Common myeloid progenitor, CD34-positive (primary cell): ENCODE measurements around the gene BLTP3B.

Source experiments
- CTCF ChIA-PET: fragments of 350-600 bp; sonication (Branson Sonifier 250); formaldehyde crosslinking; loops from one replicate; lab custom pipeline; 2021; ENCODE audit warnings: antibody characterized with exemption; lab: Charles Lee
- POLR2A ChIA-PET: fragments of 350-600 bp; sonication (Branson Sonifier 250); formaldehyde crosslinking; loops from one replicate; lab custom pipeline; 2021; ENCODE audit warnings: antibody characterized with exemption; lab: Charles Lee
- DNase-seq, 3 donors: peaks; one replicate each; pipeline versions ENCODE4 v3.0.0 to v3.0.0-alpha.2; 2013
- H3K27ac ChIP-seq, 2 experiments: 1 replicate in 1 of 2; 2 replicates in 1 of 2; pipeline ENCODE4 v1.7.0; 2013; ENCODE audit warnings: inconsistent platforms in 2 of 2, low read length in 2 of 2, mild to moderate bottlenecking in 2 of 2, low read depth in 1 of 2, moderate library complexity in 1 of 2; ENCODE audit not compliant: severe bottlenecking in 2 of 2, insufficient read depth in 1 of 2, poor library complexity in 1 of 2
- H3K27me3 ChIP-seq, 5 experiments: replicated peaks in 2 of 5; 1 replicate in 3 of 5; 2 replicates in 2 of 5; pipeline versions ENCODE4 v1.6.1 to v1.7.0; 2013; ENCODE audit warnings: low read length in 4 of 5, mild to moderate bottlenecking in 2 of 5, moderate library complexity in 2 of 5, inconsistent platforms in 1 of 5; ENCODE audit not compliant: insufficient read depth in 5 of 5, control insufficient read depth in 4 of 5
- H3K36me3 ChIP-seq, 4 experiments: 1 replicate in 2 of 4; 2 replicates in 2 of 4; pipeline versions ENCODE4 v1.6.1 to v1.7.0; 2013; ENCODE audit warnings: low read length in 3 of 4, control low read depth in 1 of 4, mild to moderate bottlenecking in 1 of 4; ENCODE audit not compliant: control insufficient read depth in 4 of 4, insufficient read depth in 4 of 4
- H3K4me1 ChIP-seq, 4 experiments: 1 replicate in 3 of 4; 2 replicates in 1 of 4; pipeline versions ENCODE4 v1.6.1 to v1.7.1; 2013; ENCODE audit warnings: low read length in 3 of 4, mild to moderate bottlenecking in 3 of 4, control low read depth in 1 of 4, inconsistent platforms in 1 of 4, moderate library complexity in 1 of 4; ENCODE audit not compliant: control insufficient read depth in 4 of 4, insufficient read depth in 4 of 4; ENCODE audit errors: control extremely low read depth in 1 of 4
- H3K4me3 ChIP-seq, 7 experiments: 1 replicate in 4 of 7; 2 replicates in 3 of 7; pipeline versions ENCODE4 v1.5.1 to v1.7.0; 2013; ENCODE audit warnings: mild to moderate bottlenecking in 7 of 7, low read length in 6 of 7, moderate library complexity in 6 of 7, inconsistent platforms in 2 of 7, low read depth in 2 of 7, control low read depth in 1 of 7; ENCODE audit not compliant: insufficient read depth in 4 of 7, control insufficient read depth in 1 of 7; ENCODE audit errors: extremely low read depth in 1 of 7
- H3K9me3 ChIP-seq, 5 experiments: 1 replicate in 4 of 5; 2 replicates in 1 of 5; pipeline versions ENCODE4 v1.6.1 to v1.7.1; 2013; ENCODE audit warnings: low read length in 4 of 5, mild to moderate bottlenecking in 2 of 5, inconsistent platforms in 1 of 5, low read depth in 1 of 5, moderate library complexity in 1 of 5; ENCODE audit not compliant: control insufficient read depth in 4 of 5, insufficient read depth in 2 of 5; ENCODE audit errors: control extremely low read depth in 1 of 5
- WGBS: methylation state at CpG from one replicate; pipeline ENCODE4 v1.1.5; 2013; ENCODE audit not compliant: insufficient coverage; 5-methylcytosine and 5-hydroxymethylcytosine counted together

BLTP3B gene

DNA sequence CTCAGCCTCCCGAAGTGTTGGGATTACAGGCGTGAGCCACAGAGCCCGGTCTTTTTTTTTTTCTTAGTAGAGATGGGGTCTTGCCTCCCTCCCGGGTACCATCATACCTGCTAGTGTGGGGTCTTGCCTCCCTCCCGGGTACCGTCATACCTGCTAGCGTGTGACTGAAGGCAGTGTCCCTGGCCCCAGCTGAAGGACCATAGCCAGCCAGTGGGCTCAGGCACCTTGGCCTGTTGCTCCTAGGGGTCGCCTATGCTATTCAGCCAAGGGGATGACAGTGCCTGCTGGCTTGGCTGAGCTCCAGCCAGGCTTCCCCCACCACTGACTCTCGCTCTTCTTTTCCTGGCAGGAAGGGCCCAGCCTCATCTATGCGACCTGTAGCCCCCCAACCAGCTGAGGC, 10.5 kb upstream of the BLTP3B start:
- ChIA-PET CTCF (interaction anchor here (0.8 to 5.0 kb wide), 5 partner anchors 8 to 30 kb away, joined by 3 to 33 read pairs (median 4); no protein-coding TSS in a partner anchor), POLR2A (no interaction called here)
- Histone ChIP-seq H3K36me3 (no peaks in the 10 kb centered on the region), H3K27me3 (no peaks in the 10 kb centered on the region), H3K27ac (no peak overlapping the region), H3K4me1 (peaks cover 0 to 2% (median 0%) of the 10 kb centered on the region in 4 experiments), H3K4me3 (no peak overlapping the region), H3K9me3 (no peaks in the 10 kb centered on the region)
- 94% methylated on average over 6 of the region's 10 CpGs for WGBS
- DNase-seq = no peak

DNA sequence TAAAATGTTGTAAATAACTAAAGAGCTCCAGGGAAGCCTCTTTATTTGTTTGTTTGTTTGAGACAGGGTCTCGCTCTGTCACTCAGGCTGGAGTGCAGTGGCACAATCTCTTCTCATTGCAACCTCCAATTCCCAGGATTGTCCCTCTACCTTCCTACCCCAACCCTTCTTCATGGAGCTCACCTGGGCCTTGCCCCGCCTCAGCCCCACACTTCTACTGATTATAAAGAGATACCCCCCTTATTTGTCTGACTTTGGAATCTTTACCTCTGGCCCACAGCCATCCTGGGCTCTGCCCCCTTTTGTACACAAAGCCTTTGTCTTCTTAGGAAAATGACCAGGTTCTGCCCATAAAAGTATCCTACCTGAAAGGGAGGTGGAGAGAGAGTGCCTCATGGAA, 9.1 kb upstream of the BLTP3B start:
- CTCF ChIA-PET = interaction anchor here (5.0 kb wide), 1 partner anchor 12 kb away, joined by 33 read pairs; no protein-coding TSS in a partner anchor
- DNase-seq = no peak
- POLR2A ChIA-PET = no interaction called here
- Histone ChIP-seq H3K27me3 (no peaks in the 10 kb centered on the region), H3K27ac (no peak overlapping the region), H3K4me1 (peaks cover 0 to 2% (median 0%) of the 10 kb centered on the region in 4 experiments), H3K9me3 (no peaks in the 10 kb centered on the region), H3K36me3 (no peaks in the 10 kb centered on the region), H3K4me3 (no peak overlapping the region)
- 94% methylated on average over 2 of the region's 2 CpGs for WGBS

DNA sequence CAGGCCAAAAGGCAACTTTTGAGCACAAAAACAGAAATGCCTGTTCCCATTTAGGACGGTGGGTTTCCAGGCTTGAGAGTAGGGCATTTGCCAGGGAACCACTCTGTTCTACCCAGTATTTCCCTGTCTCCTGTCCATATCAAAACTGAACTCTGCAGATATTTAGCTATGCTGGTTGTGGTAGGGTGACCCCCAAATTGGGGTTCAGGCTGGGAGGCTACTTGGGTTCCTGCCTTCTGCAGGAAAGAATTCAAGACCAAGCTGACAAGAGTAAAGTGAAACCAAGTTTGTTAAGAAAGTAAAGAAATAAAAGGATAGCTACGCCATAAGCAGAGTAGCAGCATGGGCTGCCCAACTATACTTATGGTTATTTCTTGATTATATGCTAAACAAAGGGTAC, 3.6 kb upstream of the BLTP3B start:
- no peak overlapping the region for H3K27ac ChIP-seq
- ChIA-PET POLR2A (no interaction called here), CTCF (interaction anchor here (0.7 to 3.5 kb wide), 3 partner anchors 8 to 13 kb away, joined by 3 to 25 read pairs (median 8); no protein-coding TSS in a partner anchor)
- 100% methylated on average over 1 of the region's 2 CpGs for WGBS
- DNase-seq = no peak
- no peaks in the 10 kb centered on the region for H3K36me3 ChIP-seq
- H3K9me3 ChIP-seq = no peaks in the 10 kb centered on the region
- H3K27me3 ChIP-seq = no peaks in the 10 kb centered on the region
- H3K4me3 ChIP-seq = no peak overlapping the region
- H3K4me1 ChIP-seq = peaks cover 0 to 13% (median 8%) of the 10 kb centered on the region in 4 experiments

DNA sequence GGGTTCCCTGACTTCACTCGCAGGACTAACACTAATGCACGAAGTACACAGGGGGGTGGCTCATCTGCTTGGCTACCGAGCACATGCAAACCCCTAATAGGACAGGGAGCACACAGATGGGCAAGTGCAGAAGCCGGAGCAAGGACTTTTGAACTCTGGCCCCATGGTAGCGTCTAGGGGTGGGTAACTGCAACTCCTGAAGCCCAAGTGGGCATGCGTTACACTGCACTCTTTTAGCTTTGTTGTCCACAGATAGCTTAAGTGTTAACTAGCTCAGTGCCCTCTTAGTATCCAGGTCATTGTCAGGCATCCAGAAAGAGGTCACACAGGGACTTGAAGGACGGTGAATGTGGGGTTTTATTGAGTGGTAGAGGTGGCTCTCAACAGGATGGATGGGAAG, 3.0 kb upstream of the BLTP3B start:
- no peak overlapping the region for H3K4me3 ChIP-seq
- H3K36me3 ChIP-seq = no peaks in the 10 kb centered on the region
- 98% methylated on average over 7 of the region's 7 CpGs for WGBS
- H3K4me1 ChIP-seq = peaks cover 0 to 19% (median 12%) of the 10 kb centered on the region in 4 experiments
- no peak overlapping the region for H3K27ac ChIP-seq
- CTCF ChIA-PET = interaction anchor here (3.1 to 3.5 kb wide), 2 partner anchors 9 to 13 kb away, joined by 8 to 25 read pairs; no protein-coding TSS in a partner anchor
- no peaks in the 10 kb centered on the region for H3K9me3 ChIP-seq
- no peak for DNase-seq
- POLR2A ChIA-PET = no interaction called here
- H3K27me3 ChIP-seq = no peaks in the 10 kb centered on the region

DNA sequence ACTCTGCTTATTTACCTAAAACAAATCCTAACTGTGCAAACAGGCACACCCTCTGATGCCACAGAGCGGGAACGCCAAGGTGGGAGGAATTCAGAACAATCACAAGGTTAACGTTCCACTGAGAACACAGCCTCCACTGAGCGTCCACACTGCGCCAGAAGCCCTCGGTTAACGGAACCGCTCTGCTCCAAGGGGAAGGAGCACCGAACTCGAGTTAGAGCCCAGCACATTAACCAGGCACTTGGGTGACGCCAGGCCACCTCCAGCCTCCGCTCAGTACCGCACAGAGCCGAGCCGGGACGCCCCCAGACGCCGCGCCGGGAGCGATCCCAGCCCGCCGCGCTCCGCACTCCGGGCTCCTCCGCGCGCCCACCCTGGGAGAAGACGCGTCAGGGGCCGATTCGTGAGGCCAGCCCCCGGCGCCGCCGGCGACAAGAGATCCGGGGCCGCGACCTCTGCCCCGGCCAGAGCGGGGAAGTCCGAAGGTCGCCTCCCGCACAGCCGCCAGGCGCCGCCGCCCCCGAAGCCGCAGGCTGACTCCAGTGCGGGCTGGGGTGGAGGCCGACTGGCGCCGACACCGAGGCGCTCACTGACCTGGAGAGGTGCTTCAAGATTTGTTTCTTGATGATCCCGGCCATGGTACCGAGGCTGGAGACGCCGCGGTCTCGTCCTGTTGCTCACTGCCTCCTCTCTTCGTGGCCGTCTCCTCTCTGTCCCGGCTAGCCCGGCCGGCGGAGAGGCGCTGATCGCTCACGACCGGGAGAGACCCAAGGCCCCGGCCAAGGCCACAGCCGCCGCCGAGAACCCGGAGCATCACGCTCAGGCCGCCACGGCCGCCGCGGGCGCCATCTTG, 450 bp downstream of the BLTP3B start:
- peak in 2 of 3 donors; percentile 17 to 35 for DNase-seq
- Histone ChIP-seq H3K4me1 (peaks cover 11 to 44% (median 28%) of the 10 kb centered on the region in 4 experiments), H3K9me3 (no peaks in the 10 kb centered on the region), H3K27me3 (no peaks in the 10 kb centered on the region), H3K36me3 (no peaks in the 10 kb centered on the region), H3K27ac (peak overlapping the region; percentile 64 to 90), H3K4me3 (peak overlapping the region; percentile 60 to 99 (median 89))
- ChIA-PET POLR2A (no interaction called here), CTCF (no interaction called here)
- WGBS = 0% methylated on average over 61 of the region's 86 CpGs

DNA sequence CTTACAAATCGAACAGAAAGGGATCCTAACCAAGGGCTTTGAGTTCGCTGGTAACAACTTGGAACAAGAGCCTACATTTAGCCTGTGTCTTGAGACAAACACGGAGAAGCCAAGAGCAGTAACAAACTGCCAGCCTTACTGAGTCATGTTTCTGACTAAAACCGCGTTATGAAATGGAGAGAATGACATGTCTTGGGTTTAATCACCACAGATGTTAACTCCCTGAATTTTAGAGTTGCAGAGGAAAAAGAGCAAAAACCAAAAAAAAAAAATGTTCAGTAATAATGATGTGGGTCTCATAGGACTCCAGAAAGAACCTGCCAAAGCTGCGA, 1.0 kb downstream of the BLTP3B start:
- WGBS = 18% methylated on average over 6 of the region's 6 CpGs
- Histone ChIP-seq H3K4me3 (peak overlapping the region; percentile 60 to 99 (median 89)), H3K4me1 (peaks cover 11 to 44% (median 28%) of the 10 kb centered on the region in 4 experiments), H3K9me3 (no peaks in the 10 kb centered on the region), H3K27ac (peak overlapping the region; percentile 64 to 90), H3K36me3 (no peaks in the 10 kb centered on the region), H3K27me3 (no peaks in the 10 kb centered on the region)
- POLR2A ChIA-PET = no interaction called here
- CTCF ChIA-PET = no interaction called here
- peak; percentile 40 to 90 (median 86) for DNase-seq

DNA sequence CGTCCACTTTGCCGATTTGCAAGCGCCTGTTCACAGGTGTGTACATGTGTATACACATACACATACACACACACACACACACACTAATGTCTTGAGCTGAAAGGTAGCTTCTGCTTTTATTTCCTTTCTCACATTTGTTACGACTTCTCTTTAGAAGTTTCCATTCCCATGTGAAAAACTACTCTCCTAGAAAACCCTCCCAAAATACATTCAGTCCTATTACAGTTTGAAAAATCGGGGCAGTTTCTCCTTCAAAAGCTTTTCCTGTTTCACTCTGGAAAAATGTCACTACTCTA, 3.9 kb downstream of the BLTP3B start:
- no peak overlapping the region for H3K27ac ChIP-seq
- WGBS = 62% methylated on average over 5 of the region's 5 CpGs
- peak overlapping the region in 3 of 7 experiments; percentile 12 to 51 (median 47) for H3K4me3 ChIP-seq
- peak in 2 of 3 donors; percentile 33 to 52 for DNase-seq
- H3K9me3 ChIP-seq = no peaks in the 10 kb centered on the region
- ChIA-PET POLR2A (no interaction called here), CTCF (interaction anchor here (1.1 to 2.3 kb wide), 7 partner anchors 10 to 62 kb away, joined by 3 to 11 read pairs (median 4); partner anchors contain the start of gene ACTR6)
- peaks cover 11 to 44% (median 28%) of the 10 kb centered on the region in 4 experiments for H3K4me1 ChIP-seq
- no peaks in the 10 kb centered on the region for H3K27me3 ChIP-seq
- H3K36me3 ChIP-seq = no peaks in the 10 kb centered on the region
